COR-L47 (cell line): ENCODE measurements around the gene SRPRB.

Experiments used
- DNase-seq: peaks from one replicate; lab custom pipeline; 2025; lab: John Stamatoyannopoulos, UW

SRPRB gene

GRCh38 chr3:133842158-133842557 lies 36.5 kb downstream of the SRPRB start:
- no peak for DNase-seq

- DNase-seq, result no peak
These were observed 38.0 kb downstream of the SRPRB start for GRCh38 chr3:133843634-133844033.

GRCh38 chr3:133845127-133845526 lies 39.5 kb downstream of the SRPRB start:
- DNase-seq, result no peak

- no peak for DNase-seq
These were observed 43.7 kb downstream of the SRPRB start for GRCh38 chr3:133849346-133849745.

GRCh38 chr3:133850034-133850433 lies 44.4 kb downstream of the SRPRB start:
- DNase-seq, result no peak

GRCh38 chr3:133851266-133851906 lies 45.8 kb downstream of the SRPRB start:
- no peak for DNase-seq

GRCh38 chr3:133851931-133852330 lies 46.3 kb downstream of the SRPRB start:
- no peak for DNase-seq

GRCh38 chr3:133853063-133853924 lies 47.7 kb downstream of the SRPRB start:
- no peak for DNase-seq

GRCh38 chr3:133853925-133854227 lies 48.3 kb downstream of the SRPRB start:
- no peak for DNase-seq

GRCh38 chr3:133854264-133855001 lies 48.8 kb downstream of the SRPRB start:
- DNase-seq, result no peak

- DNase-seq, result no peak
These were observed 49.4 kb downstream of the SRPRB start for GRCh38 chr3:133855002-133855370.

- no peak for DNase-seq
These were observed 50.2 kb downstream of the SRPRB start for GRCh38 chr3:133855772-133856171.

GRCh38 chr3:133856316-133856715 lies 50.7 kb downstream of the SRPRB start:
- no peak for DNase-seq

- no peak for DNase-seq
These were observed 52.2 kb downstream of the SRPRB start for GRCh38 chr3:133857767-133858166.

- no peak for DNase-seq
These were observed 54.0 kb downstream of the SRPRB start for GRCh38 chr3:133859381-133860234.

GRCh38 chr3:133860519-133860918 lies 54.9 kb downstream of the SRPRB start:
- DNase-seq, result no peak

GRCh38 chr3:133862161-133862560 lies 56.5 kb downstream of the SRPRB start:
- DNase-seq, result no peak

GRCh38 chr3:133863911-133864310 lies 58.3 kb downstream of the SRPRB start:
- DNase-seq, result no peak

GRCh38 chr3:133864616-133865015 lies 59.0 kb downstream of the SRPRB start:
- DNase-seq, result no peak

- DNase-seq, result peak; percentile 10
These were observed 59.7 kb downstream of the SRPRB start for GRCh38 chr3:133865136-133865855.

GRCh38 chr3:133866141-133866540 lies 60.5 kb downstream of the SRPRB start:
- DNase-seq, result no peak
